ENCODE measurements around the gene TNFSF11. TPM values are rescaled to one million over a fixed set of nuclear protein-coding genes. Genes with fewer than 3 reads are reported as not detected.

The TNFSF11 gene
- total RNA-seq, 4 donors from 2014 or later = 0.76 to 5.8 TPM; not detected in 2

- Histone ChIP-seq H3K4me1 (peaks cover 0 to 20% (median 2%) of the 10 kb centered on the region in 4 donors), H3K36me3 (no peaks in the 10 kb centered on the region), H3K27me3 (no peaks in the 10 kb centered on the region), H3K9me3 (no peaks in the 10 kb centered on the region), H3K27ac (no peak overlapping the region), H3K4me3 (no peak overlapping the region)
- DNase-seq = no peak
- TF ChIP-seq POLR2A (IDR thresholded peaks at IDR 0.05) (no peak), CTCF (IDR thresholded peaks at IDR 0.05) (no peak)
These were observed 3.6 kb downstream of the TNFSF11 start for GRCh38 chr13:42577538-42577937.

GRCh38 chr13:42580644-42581043 is 6.7 kb downstream of the TNFSF11 start:
- no peaks in the 10 kb centered on the region for H3K36me3 ChIP-seq
- no peaks in the 10 kb centered on the region for H3K9me3 ChIP-seq
- no peak overlapping the region for H3K27ac ChIP-seq
- no peaks in the 10 kb centered on the region for H3K27me3 ChIP-seq
- no peak for TF ChIP-seq POLR2A (IDR thresholded peaks at IDR 0.05)
- no peak for TF ChIP-seq CTCF (IDR thresholded peaks at IDR 0.05)
- peaks cover 0 to 2% (median 0%) of the 10 kb centered on the region in 4 donors for H3K4me1 ChIP-seq
- no peak overlapping the region for H3K4me3 ChIP-seq
- DNase-seq = no peak

- Histone ChIP-seq H3K27me3 (no peaks in the 10 kb centered on the region), H3K27ac (no peak overlapping the region), H3K9me3 (no peaks in the 10 kb centered on the region), H3K4me1 (no peaks in the 10 kb centered on the region), H3K36me3 (no peaks in the 10 kb centered on the region), H3K4me3 (no peak overlapping the region)
- TF ChIP-seq CTCF (IDR thresholded peaks at IDR 0.05) (no peak), POLR2A (IDR thresholded peaks at IDR 0.05) (no peak)
- DNase-seq = no peak
These were observed 7.5 kb downstream of the TNFSF11 start for GRCh38 chr13:42581427-42581826.

- Histone ChIP-seq H3K9me3 (no peaks in the 10 kb centered on the region), H3K36me3 (no peaks in the 10 kb centered on the region), H3K4me3 (no peak overlapping the region), H3K4me1 (no peaks in the 10 kb centered on the region), H3K27me3 (no peaks in the 10 kb centered on the region), H3K27ac (no peak overlapping the region)
- no peak for DNase-seq
- TF ChIP-seq CTCF (IDR thresholded peaks at IDR 0.05) (no peak), POLR2A (IDR thresholded peaks at IDR 0.05) (no peak)
These were observed 17.6 kb downstream of the TNFSF11 start for GRCh38 chr13:42591602-42592001.

- Histone ChIP-seq H3K27me3 (no peaks in the 10 kb centered on the region), H3K4me3 (no peak overlapping the region), H3K36me3 (no peaks in the 10 kb centered on the region), H3K27ac (no peak overlapping the region), H3K4me1 (no peaks in the 10 kb centered on the region), H3K9me3 (no peaks in the 10 kb centered on the region)
- DNase-seq = no peak
- TF ChIP-seq POLR2A (IDR thresholded peaks at IDR 0.05) (no peak), CTCF (IDR thresholded peaks at IDR 0.05) (no peak)
These were observed 19.3 kb downstream of the TNFSF11 start for GRCh38 chr13:42592915-42593900.

Measured in Peyer's patch (tissue), 4 donors.